GM12891 (cell line): Measurements from ENCODE around the gene CACNA1G.

Source experiments
- PAX5 ChIP-seq: IDR thresholded peaks from 2 replicates; pipeline ENCODE4 v1.6.1; 2011; ENCODE audit warnings: low read length, moderate library complexity, mild to moderate bottlenecking; ENCODE audit not compliant: insufficient read depth, severe bottlenecking
- POLR2A ChIP-seq: IDR thresholded peaks from 2 replicates; pipeline ENCODE4 v1.6.1; 2011; ENCODE audit warnings: low read depth, low read length, control low read depth
- POLR2AphosphoS5 ChIP-seq: IDR thresholded peaks from 2 replicates; pipeline ENCODE4 v1.6.1; 2011; ENCODE audit warnings: low read depth, low read length, control low read depth
- TAF1 ChIP-seq: IDR thresholded peaks from 2 replicates; pipeline ENCODE4 v1.6.1; 2011; ENCODE audit warnings: low read depth, low read length, control low read depth

DNA sequence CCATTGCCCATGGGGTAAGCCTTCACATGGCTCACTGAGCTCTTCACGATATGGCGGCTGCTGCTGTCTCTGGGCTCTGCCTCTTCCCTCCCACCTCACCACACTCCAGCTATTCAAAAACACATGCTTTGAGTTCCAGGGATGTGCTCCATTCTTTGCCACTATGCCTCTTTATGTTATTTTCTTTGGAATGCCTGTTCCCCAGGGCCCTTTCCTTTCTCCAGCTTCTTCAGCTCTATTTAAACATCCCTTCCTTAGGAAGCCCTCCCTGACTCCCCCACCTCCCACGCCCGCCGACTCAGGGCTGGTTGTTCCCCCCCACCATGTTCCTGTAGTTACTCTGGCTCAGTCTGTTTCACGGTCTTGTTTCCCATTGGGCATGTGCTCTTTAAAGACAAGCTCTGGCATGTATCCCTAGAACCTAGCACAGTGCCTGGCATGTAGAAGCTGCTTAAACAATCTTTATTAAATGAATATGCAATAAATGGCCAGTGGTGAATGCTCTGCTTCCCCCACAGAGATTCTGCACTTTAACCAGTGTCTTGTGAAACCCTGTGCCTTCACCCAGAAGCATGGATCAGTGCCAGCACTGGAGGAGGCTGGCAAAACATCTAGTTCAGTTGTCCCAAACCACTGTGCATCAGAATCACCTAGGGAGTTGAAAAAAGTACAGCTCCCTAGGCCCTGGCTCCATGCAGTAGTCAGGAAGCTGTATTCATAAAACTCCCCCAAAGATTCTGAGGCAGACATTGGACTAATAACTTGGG, 45.4 kb upstream of the CACNA1G start:
- no peak for TF ChIP-seq TAF1
- TF ChIP-seq POLR2AphosphoS5 = no peak
- TF ChIP-seq POLR2A = no peak
- TF ChIP-seq PAX5 = no peak
